ENCODE data around the gene GABPA.

Gene GABPA

GRCh38 chr21:25742900-25743299 is 8.1 kb downstream of the GABPA start:
- TF ChIP-seq, protein P1, sequence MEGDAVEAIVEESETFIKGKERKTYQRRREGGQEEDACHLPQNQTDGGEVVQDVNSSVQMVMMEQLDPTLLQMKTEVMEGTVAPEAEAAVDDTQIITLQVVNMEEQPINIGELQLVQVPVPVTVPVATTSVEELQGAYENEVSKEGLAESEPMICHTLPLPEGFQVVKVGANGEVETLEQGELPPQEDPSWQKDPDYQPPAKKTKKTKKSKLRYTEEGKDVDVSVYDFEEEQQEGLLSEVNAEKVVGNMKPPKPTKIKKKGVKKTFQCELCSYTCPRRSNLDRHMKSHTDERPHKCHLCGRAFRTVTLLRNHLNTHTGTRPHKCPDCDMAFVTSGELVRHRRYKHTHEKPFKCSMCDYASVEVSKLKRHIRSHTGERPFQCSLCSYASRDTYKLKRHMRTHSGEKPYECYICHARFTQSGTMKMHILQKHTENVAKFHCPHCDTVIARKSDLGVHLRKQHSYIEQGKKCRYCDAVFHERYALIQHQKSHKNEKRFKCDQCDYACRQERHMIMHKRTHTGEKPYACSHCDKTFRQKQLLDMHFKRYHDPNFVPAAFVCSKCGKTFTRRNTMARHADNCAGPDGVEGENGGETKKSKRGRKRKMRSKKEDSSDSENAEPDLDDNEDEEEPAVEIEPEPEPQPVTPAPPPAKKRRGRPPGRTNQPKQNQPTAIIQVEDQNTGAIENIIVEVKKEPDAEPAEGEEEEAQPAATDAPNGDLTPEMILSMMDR (IDR thresholded peaks at IDR 0.05; ENCODE audit: low read depth, low read length): no peak
- DNase-seq (ENCODE audit: low read depth in 2 of 2): no peak
- H3K4me3 ChIP-seq (replicated peaks in 1 of 2; ENCODE audit: low read depth in 2 of 2, low read length in 2 of 2): no peak overlapping the region

GRCh38 chr21:25744854-25745253 is 10.1 kb downstream of the GABPA start:
- DNase-seq (ENCODE audit: low read depth in 2 of 2): no peak

GRCh38 chr21:25750085-25750484 is 15.3 kb downstream of the GABPA start:
- no peak overlapping the region for H3K4me3 ChIP-seq (replicated peaks in 1 of 2; ENCODE audit: low read depth in 2 of 2, low read length in 2 of 2)
- TF ChIP-seq, protein P1 (IDR thresholded peaks at IDR 0.05; ENCODE audit: low read depth, low read length): no peak
- no peak for DNase-seq (ENCODE audit: low read depth in 2 of 2)

More at GRCh38 chr21:25744854-25745253, 10.1 kb downstream of the GABPA start:
- TF ChIP-seq, protein P1 (IDR thresholded peaks at IDR 0.05; ENCODE audit: low read depth, low read length): no peak
- no peak overlapping the region for H3K4me3 ChIP-seq (replicated peaks in 1 of 2; ENCODE audit: low read depth in 2 of 2, low read length in 2 of 2)

- TF ChIP-seq, protein P1 (IDR thresholded peaks at IDR 0.05; ENCODE audit: low read depth, low read length): no peak
- H3K4me3 ChIP-seq (replicated peaks in 1 of 2; ENCODE audit: low read depth in 2 of 2, low read length in 2 of 2): no peak overlapping the region
- no peak for DNase-seq (ENCODE audit: low read depth in 2 of 2)
Observed at GRCh38 chr21:25752416-25752815, 17.6 kb downstream of the GABPA start.

DNA sequence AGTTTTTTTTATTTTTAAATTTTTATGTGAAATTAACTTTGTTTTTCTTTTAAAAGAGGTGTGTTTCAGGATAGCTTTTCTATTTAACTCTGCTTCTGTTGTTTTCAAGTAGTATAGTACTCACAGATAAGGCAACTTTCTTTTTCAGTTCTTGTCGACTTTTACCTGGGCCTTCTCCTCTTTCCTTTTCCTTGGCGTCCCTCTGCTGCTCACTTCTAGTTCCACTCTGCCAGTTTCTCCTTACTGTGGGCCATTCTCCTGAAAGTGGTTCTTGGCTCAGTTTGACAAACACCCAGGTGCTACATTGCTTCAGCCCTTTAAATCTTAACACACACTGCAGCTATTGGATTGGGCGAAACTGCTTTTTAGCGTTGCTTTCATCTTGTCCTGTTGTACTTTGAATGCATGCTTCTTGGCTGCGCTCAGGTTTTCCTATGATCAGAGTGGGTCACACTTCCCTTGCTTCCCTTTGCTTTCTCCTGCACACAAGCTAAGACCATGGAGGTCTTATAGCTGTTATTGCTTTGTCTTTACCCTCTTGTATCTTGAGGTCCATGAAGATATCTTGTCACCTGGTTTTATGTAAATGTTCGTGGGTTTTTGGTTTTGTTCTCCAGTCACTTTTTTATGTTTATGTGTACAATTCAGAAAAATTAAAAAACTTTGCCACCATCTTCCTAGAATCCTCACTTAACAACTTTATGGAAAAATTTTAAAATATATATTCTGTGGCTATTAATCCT is 21.6 kb downstream of the GABPA start:
- H3K4me3 ChIP-seq (replicated peaks in 1 of 2; ENCODE audit: low read depth in 2 of 2, low read length in 2 of 2): no peak overlapping the region

GRCh38 chr21:25757531-25757930 is 22.8 kb downstream of the GABPA start:
- peak in 1 of 2 donors; percentile 34 for DNase-seq (ENCODE audit: low read depth in 2 of 2)
- H3K4me3 ChIP-seq (replicated peaks in 1 of 2; ENCODE audit: low read depth in 2 of 2, low read length in 2 of 2): no peak overlapping the region
- TF ChIP-seq, protein P1 (IDR thresholded peaks at IDR 0.05; ENCODE audit: low read depth, low read length): no peak

More for the DNA sequence above, 21.6 kb downstream of the GABPA start:
- TF ChIP-seq, protein P1 (IDR thresholded peaks at IDR 0.05; ENCODE audit: low read depth, low read length): no peak
- DNase-seq (ENCODE audit: low read depth in 2 of 2): no peak

Data from cardiac fibroblast (primary cell).